Activated T-helper 1 cell treated with anti-CD3 and anti-CD28 coated beads, Interleukin-12 subunit alpha, Interleukin-12 subunit beta, Interleukin-2, Interleukin-4 antibody, amounts not matched to agents 30 ng/mL and 10 ng/mL and 1 ng/mL, durations not matched to agents 14 hours and 24 hours and 36 hours (primary cell): ENCODE results near the gene PROCA1. TPM values are rescaled to one million over a fixed set of nuclear protein-coding genes. Genes with fewer than 3 reads are reported as not detected.
"Not testable (repeated sequence)": the region's sequence is repeated elsewhere in the genome, so short reads cannot be mapped to it uniquely, and the experiment has no call there.

Experiments
- DNase-seq: peaks from one replicate; pipeline ENCODE4 v3.0.0; 2021; ENCODE audit warnings: low spot score
- H3K27ac Mint-ChIP-seq: one replicate; pipeline ENCODE4 v1.8.0; 2021; ENCODE audit warnings: mild to moderate bottlenecking, mixed read lengths
- H3K27me3 Mint-ChIP-seq: one replicate; pipeline ENCODE4 v1.8.0; 2022; ENCODE audit warnings: mild to moderate bottlenecking, moderate library complexity, mixed read lengths; ENCODE audit not compliant: insufficient read depth
- H3K36me3 Mint-ChIP-seq: one replicate; pipeline ENCODE4 v1.8.0; 2021; ENCODE audit warnings: low read depth, mixed read lengths
- H3K4me1 Mint-ChIP-seq: one replicate; pipeline ENCODE4 v1.8.0; 2021; ENCODE audit warnings: low read depth, mixed read lengths
- H3K4me3 Mint-ChIP-seq: one replicate; pipeline ENCODE4 v1.8.0; 2021; ENCODE audit warnings: mild to moderate bottlenecking, moderate library complexity, mixed read lengths
- H3K9me3 Mint-ChIP-seq: one replicate; pipeline ENCODE4 v1.8.0; 2021; ENCODE audit warnings: mixed read lengths
- intact Hi-C: fragments of 100-400 bp; cut with micrococcal nuclease; formaldehyde crosslinking; loops from one replicate; pipeline ENCODE4 v1.15.1; 2024
- total RNA-seq: library from RNA; stranded (reverse); gene quantifications from 2 replicates; pipeline ENCODE4 v1.2.3, GENCODE V29; 2022

PROCA1 gene
- total RNA-seq, 1 donor from 2014 or later, result 4.4 TPM

DNA sequence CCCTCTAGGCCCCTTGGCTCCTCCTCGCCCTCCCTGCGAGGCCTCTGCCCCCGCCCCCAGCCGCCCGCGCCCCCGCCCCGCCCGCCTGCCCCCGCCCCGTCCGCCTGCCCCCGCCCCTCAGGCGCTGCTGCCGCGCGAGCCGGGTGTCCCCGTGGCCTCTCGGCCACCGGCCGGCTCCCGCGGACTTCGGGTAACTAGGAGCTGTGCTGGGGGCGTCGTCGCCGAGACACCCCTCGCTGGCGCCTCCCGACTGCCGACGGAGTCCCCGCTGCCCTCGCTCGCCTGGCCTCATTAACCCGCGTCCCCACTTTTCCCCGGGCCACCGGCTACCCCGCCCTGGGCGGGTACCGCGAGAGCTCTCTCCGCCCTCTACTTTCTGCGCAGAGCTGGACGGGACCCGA lies 14.5 kb upstream of the PROCA1 start, which contains the start of gene TLCD1:
TLCD1 (minus strand) TSS at position 8 of the 401 bp plus-strand sequence. CDS start 136 bp downstream, outside the sequence.
- DNase-seq, result peak; percentile 73
- Mint-ChIP-seq H3K27ac (peak within 1 kb of the TSS; percentile 98), H3K9me3 (no peaks in the 10 kb centered on the region), H3K27me3 (no peaks in the 10 kb centered on the region), H3K36me3 (peaks cover 36% of the 10 kb centered on the region), H3K4me1 (peaks cover 70% of the 10 kb centered on the region), H3K4me3 (peak within 1 kb of the TSS; percentile 97)
- intact Hi-C loops, result loop anchor here (1.0 to 5.0 kb wide), 4 partner anchors 15 to 566 kb away; partner anchors contain the start of genes NUFIP2 and PROCA1

DNA sequence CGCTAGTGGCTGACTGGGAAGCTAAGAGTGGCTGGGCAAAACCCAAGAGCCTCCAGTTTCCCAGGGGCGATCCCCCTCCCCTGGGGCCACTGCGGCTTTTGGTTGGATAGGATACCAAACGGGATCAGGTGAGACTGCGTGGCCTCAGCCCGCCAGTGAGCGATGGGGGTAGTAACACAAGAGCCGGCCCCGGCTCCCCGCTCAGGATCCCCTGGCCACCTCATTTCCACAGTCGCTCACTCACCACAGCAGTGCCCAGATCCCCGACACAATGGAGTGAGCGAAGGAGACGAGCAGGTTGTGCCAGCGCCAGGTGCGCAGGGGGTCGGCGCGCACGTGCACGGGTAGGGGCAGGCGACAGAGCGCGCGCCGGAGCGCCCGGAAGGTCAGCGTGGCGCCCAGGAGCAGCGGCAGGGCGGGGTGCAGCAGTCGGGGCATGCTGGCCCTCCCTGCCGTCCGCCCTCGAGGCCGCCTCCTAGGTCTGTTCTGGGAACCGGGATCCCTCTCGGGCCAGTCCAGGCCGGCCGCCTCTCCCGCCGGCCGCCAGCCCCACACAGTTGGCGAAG lies 14.1 kb upstream of the PROCA1 start:
- intact Hi-C loops, result loop anchor here (1.0 to 5.0 kb wide), 4 partner anchors 14 to 567 kb away; partner anchors contain the start of genes NUFIP2 and PROCA1
- Mint-ChIP-seq H3K27ac (peak overlapping the region; percentile 86), H3K27me3 (no peaks in the 10 kb centered on the region), H3K4me1 (peaks cover 71% of the 10 kb centered on the region), H3K4me3 (peak overlapping the region; percentile 89), H3K36me3 (peaks cover 41% of the 10 kb centered on the region), H3K9me3 (no peaks in the 10 kb centered on the region)
- DNase-seq, result no peak

GRCh38 chr17:28725166-28725659 lies 13.5 kb upstream of the PROCA1 start:
- DNase-seq, result no peak
- H3K9me3 Mint-ChIP-seq, result no peaks in the 10 kb centered on the region

GRCh38 chr17:28724500-28725165 lies 12.9 kb upstream of the PROCA1 start:
- Mint-ChIP-seq H3K4me1 (peaks cover 71% of the 10 kb centered on the region), H3K9me3 (no peaks in the 10 kb centered on the region), H3K36me3 (peaks cover 51% of the 10 kb centered on the region), H3K4me3 (peak overlapping the region; percentile 89), H3K27me3 (no peaks in the 10 kb centered on the region), H3K27ac (peak overlapping the region; percentile 86)
- no peak for DNase-seq
- intact Hi-C loops, result loop anchor here (5.0 kb wide), 2 partner anchors 413 to 568 kb away; partner anchors contain the start of gene NUFIP2

More at GRCh38 chr17:28725166-28725659, 13.5 kb upstream of the PROCA1 start:
- Mint-ChIP-seq H3K36me3 (peaks cover 46% of the 10 kb centered on the region), H3K27me3 (no peaks in the 10 kb centered on the region), H3K4me3 (peak overlapping the region; percentile 89), H3K27ac (peak overlapping the region; percentile 86), H3K4me1 (peaks cover 75% of the 10 kb centered on the region)
- intact Hi-C loops, result loop anchor here (5.0 kb wide), 2 partner anchors 412 to 567 kb away; partner anchors contain the start of gene NUFIP2

GRCh38 chr17:28723836-28724499 lies 12.3 kb upstream of the PROCA1 start:
- peaks cover 53% of the 10 kb centered on the region for H3K36me3 Mint-ChIP-seq
- H3K9me3 Mint-ChIP-seq, intact Hi-C loops: not testable (repeated sequence)

DNA sequence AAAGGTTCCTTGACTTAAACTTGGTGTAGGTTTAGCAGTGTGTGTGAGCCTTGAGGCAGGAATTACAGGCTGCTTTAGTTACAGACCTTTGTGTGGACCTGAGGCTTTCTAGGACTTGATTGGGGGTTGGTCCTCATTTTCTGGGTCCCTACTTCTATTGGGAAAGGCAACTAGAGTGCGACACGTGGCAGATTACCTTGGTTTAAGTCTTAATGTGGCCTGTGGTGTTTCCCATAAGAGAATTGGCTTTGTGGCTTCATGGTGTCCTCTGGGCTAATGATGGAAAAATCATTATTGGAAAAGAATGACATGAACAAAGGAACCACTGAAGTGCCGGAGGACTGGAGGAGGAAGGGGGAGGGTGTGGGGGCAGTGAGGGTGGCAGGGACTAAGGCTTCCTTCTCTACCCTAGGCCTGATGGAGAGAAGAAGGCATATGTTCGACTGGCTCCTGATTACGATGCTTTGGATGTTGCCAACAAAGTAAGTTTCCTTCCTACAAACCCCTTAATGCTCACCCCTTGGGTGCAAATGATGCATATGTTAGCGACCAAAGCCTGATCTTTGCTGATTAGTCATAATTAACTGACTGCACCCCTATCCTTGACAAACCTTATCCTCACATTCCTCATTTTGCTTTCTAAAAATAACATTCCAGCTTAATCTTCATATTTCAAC lies 11.6 kb upstream of the PROCA1 start:
- H3K4me1 Mint-ChIP-seq, result peaks cover 71% of the 10 kb centered on the region
- peak overlapping the region; percentile 49 for H3K4me3 Mint-ChIP-seq
- H3K27ac Mint-ChIP-seq, result peak overlapping the region; percentile 17
- H3K36me3 Mint-ChIP-seq, result peaks cover 53% of the 10 kb centered on the region
- DNase-seq, result no peak
- intact Hi-C loops, result no loop called here
- no peaks in the 10 kb centered on the region for H3K9me3 Mint-ChIP-seq
- peaks cover 7% of the 10 kb centered on the region for H3K27me3 Mint-ChIP-seq

More at GRCh38 chr17:28723836-28724499, 12.3 kb upstream of the PROCA1 start:
- Mint-ChIP-seq H3K4me1 (peaks cover 72% of the 10 kb centered on the region), H3K27ac (peak overlapping the region; percentile 86), H3K4me3 (peak overlapping the region; percentile 89)
- not testable (repeated sequence) for H3K27me3 Mint-ChIP-seq, DNase-seq

- Mint-ChIP-seq H3K27me3 (peaks cover 7% of the 10 kb centered on the region), H3K4me1 (peaks cover 69% of the 10 kb centered on the region), H3K9me3 (no peaks in the 10 kb centered on the region), H3K4me3 (peak overlapping the region; percentile 100), H3K36me3 (peaks cover 53% of the 10 kb centered on the region), H3K27ac (peak overlapping the region; percentile 48)
- DNase-seq, result no peak
- intact Hi-C loops, result no loop called here
Measured at GRCh38 chr17:28722417-28723158, 10.9 kb upstream of the PROCA1 start.

DNA sequence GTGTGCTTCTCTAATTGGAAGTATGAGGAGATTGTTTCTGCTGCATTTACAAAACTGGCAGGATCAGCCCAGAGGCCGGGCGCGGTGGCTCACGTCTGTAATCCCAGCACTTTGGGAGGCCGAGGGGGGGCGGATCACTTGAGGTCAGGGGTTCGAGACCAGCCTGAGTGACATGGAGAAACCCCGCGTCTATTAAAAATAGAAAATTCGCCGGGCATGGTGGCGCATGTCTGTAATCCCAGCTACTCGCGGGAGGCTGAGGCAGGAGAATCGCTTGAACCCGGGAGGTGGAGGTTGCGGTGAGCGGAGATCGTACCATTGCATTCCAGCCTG lies 9.3 kb upstream of the PROCA1 start:
- H3K4me3 Mint-ChIP-seq, result peak overlapping the region; percentile 100
- peak overlapping the region; percentile 92 for H3K27ac Mint-ChIP-seq
- H3K27me3 Mint-ChIP-seq, H3K9me3 Mint-ChIP-seq, intact Hi-C loops, DNase-seq: not testable (repeated sequence)
- H3K4me1 Mint-ChIP-seq, result peaks cover 59% of the 10 kb centered on the region
- H3K36me3 Mint-ChIP-seq, result peaks cover 53% of the 10 kb centered on the region

- peak overlapping the region; percentile 100 for H3K4me3 Mint-ChIP-seq
- H3K36me3 Mint-ChIP-seq, result peaks cover 50% of the 10 kb centered on the region
- no peaks in the 10 kb centered on the region for H3K9me3 Mint-ChIP-seq
- H3K4me1 Mint-ChIP-seq, result peaks cover 58% of the 10 kb centered on the region
- intact Hi-C loops, result no loop called here
- peak; percentile 18 for DNase-seq
- peak overlapping the region; percentile 92 for H3K27ac Mint-ChIP-seq
- peaks cover 12% of the 10 kb centered on the region for H3K27me3 Mint-ChIP-seq
Measured at GRCh38 chr17:28720247-28720996, 8.7 kb upstream of the PROCA1 start.

DNA sequence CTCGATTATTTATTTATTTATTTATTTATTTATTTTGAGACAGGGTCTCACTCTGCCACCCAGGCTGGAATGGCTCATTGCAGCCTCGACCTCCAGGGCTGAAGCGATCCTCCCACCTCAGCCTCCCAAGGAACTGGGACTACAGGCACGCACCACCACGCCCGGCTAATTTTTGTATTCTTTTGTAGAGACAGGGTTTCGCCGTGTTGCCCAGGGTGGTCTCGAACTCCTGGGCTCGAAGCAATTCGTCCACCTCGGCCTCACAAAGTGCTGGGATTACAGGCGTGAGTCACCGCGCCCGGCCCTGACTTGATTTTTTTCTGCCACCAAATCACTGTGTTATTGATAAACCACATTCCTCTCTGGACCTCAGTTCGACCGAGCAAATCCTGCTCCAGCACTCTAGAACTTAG lies 7.3 kb upstream of the PROCA1 start:
- Mint-ChIP-seq H3K27ac (peak overlapping the region; percentile 92), H3K9me3 (no peaks in the 10 kb centered on the region), H3K36me3 (peaks cover 38% of the 10 kb centered on the region), H3K4me3 (peak overlapping the region; percentile 100), H3K4me1 (peaks cover 44% of the 10 kb centered on the region), H3K27me3 (peaks cover 23% of the 10 kb centered on the region)
- no peak for DNase-seq
- intact Hi-C loops, result loop anchor here (1.0 to 10.0 kb wide), 7 partner anchors 8 to 676 kb away; partner anchors contain the start of genes BLTP2, IFT20, NEK8 and PROCA1

DNA sequence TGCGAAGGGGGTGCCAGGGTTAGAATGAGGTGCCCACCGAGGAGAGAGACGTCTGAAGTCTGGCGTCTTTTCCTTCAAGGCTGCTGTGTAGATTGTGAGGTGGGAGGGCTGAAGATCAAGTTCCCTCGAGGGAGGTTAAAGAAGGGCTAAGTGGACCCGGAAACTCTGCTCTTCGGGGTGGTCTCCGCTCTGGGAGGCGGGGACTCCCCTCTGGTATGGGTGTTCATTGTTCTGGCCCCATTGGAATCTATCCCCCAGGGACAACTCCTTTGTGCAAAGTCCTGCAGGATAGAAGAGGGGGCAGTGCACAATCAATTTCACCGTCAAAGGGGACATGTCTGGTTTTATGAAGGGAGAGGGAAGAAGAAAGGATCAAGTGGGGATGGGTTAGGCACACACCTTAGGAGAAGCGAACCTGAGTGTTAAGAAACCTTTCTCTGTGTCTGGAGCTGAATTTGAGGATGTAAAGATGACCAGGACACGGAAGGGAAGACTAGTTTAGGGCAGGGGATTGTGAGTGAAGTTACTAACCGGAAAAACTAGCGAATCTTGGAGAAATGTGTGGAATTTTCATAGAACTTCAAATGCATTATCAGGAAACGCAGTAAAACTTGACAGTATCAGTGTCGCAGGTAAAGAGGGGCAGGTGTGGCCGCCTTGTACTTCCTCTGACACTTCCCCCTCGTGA lies 6.8 kb upstream of the PROCA1 start:
- H3K27me3 Mint-ChIP-seq, result peaks cover 23% of the 10 kb centered on the region
- no peaks in the 10 kb centered on the region for H3K9me3 Mint-ChIP-seq
- H3K27ac Mint-ChIP-seq, result peak overlapping the region; percentile 73
- DNase-seq, result no peak
- H3K36me3 Mint-ChIP-seq, result peaks cover 36% of the 10 kb centered on the region
- H3K4me3 Mint-ChIP-seq, result peak overlapping the region; percentile 65
- peaks cover 39% of the 10 kb centered on the region for H3K4me1 Mint-ChIP-seq
- intact Hi-C loops, result loop anchor here (1.0 to 10.0 kb wide), 7 partner anchors 7 to 676 kb away; partner anchors contain the start of genes BLTP2, IFT20, NEK8 and PROCA1
